Dermis blood vessel endothelial cell (primary cell): ENCODE measurements around the gene RPL22. TPM values are rescaled to one million over a fixed set of nuclear protein-coding genes. Genes with fewer than 3 reads are reported as not detected.

Experiments used
- DNase-seq: peaks from one replicate; pipeline ENCODE4 v3.0.0; 2010
- total RNA-seq: library from RNA; depleted of rRNA; stranded (reverse); fragments of >200 nt; gene quantifications from 2 replicates; pipeline ENCODE4 v1.2.3, GENCODE V29; 2014

Gene RPL22
- total RNA-seq, 1 donor from 2014 or later = 146 TPM

- DNase-seq = no peak
These were observed 904 bp upstream of the RPL22 start for GRCh38 chr1:6200188-6200809.

GRCh38 chr1:6198646-6199297 is 623 bp downstream of the RPL22 start:
- peak; percentile 46 for DNase-seq

GRCh38 chr1:6197746-6198427 is 1.5 kb downstream of the RPL22 start:
- DNase-seq = no peak

- no peak for DNase-seq
These were observed 7.4 kb downstream of the RPL22 start for GRCh38 chr1:6191968-6192367.

GRCh38 chr1:6188466-6188865 is 10.9 kb downstream of the RPL22 start:
- DNase-seq = no peak

GRCh38 chr1:6185635-6186382 is 13.6 kb downstream of the RPL22 start:
- peak; percentile 65 for DNase-seq

- DNase-seq = no peak
These were observed 14.2 kb downstream of the RPL22 start for GRCh38 chr1:6185151-6185550.

GRCh38 chr1:6184083-6184783 is 15.2 kb downstream of the RPL22 start:
- DNase-seq = no peak

GRCh38 chr1:6183520-6183989 is 15.8 kb downstream of the RPL22 start:
- no peak for DNase-seq

GRCh38 chr1:6181347-6181770 is 18.0 kb downstream of the RPL22 start:
- DNase-seq = no peak

GRCh38 chr1:6180707-6181311 is 18.6 kb downstream of the RPL22 start:
- DNase-seq = no peak

GRCh38 chr1:6180268-6180706 is 19.1 kb downstream of the RPL22 start, which contains the start of gene CHD5:
TSS of gene CHD5 (minus strand) at chr1:6180321. CDS start at chr1:6180023, 298 bp downstream.
- DNase-seq = no peak

- no peak for DNase-seq
These were observed 19.7 kb downstream of the RPL22 start for GRCh38 chr1:6179564-6180175.

GRCh38 chr1:6178751-6179563 is 20.4 kb downstream of the RPL22 start:
- DNase-seq = no peak

- no peak for DNase-seq
These were observed 21.6 kb downstream of the RPL22 start for GRCh38 chr1:6177681-6178380.

GRCh38 chr1:6176779-6177178 is 22.6 kb downstream of the RPL22 start:
- DNase-seq = no peak

- no peak for DNase-seq
These were observed 24.0 kb downstream of the RPL22 start for GRCh38 chr1:6175411-6175828.

- DNase-seq = no peak
These were observed 24.6 kb downstream of the RPL22 start for GRCh38 chr1:6174621-6175410.

GRCh38 chr1:6172549-6172948 is 26.8 kb downstream of the RPL22 start:
- no peak for DNase-seq
